ENCODE measurements around the gene LZTR1. TPM values are rescaled to one million over a fixed set of nuclear protein-coding genes. Genes with fewer than 3 reads are reported as not detected.

Gene LZTR1
- total RNA-seq, 2 donors from 2014 or later, result 25.7 to 66.9 TPM

- Histone ChIP-seq H3K27ac (no peak overlapping the region), H3K36me3 (replicated peaks in 1 of 2; ENCODE audit: insufficient read depth in 1 of 2, low read depth in 2 of 2) (no peaks in the 10 kb centered on the region), H3K4me1 (peaks cover 11% of the 10 kb centered on the region), H3K4me3 (no peak overlapping the region), H3K27me3 (peaks cover 0 to 3% of the 10 kb centered on the region in 2 donors), H3K9me3 (no peaks in the 10 kb centered on the region)
- no peak for TF ChIP-seq POLR2A (IDR thresholded peaks at IDR 0.05)
- TF ChIP-seq CTCF (IDR thresholded peaks at IDR 0.05), result no peak
- no peak for DNase-seq
- ATAC-seq, result no peak
- WGBS, 2 donors, result 56 to 66% methylated on average over 6 of the region's 6 CpGs
- intact Hi-C loops (cut with DNase I), result loop anchor here (10.0 kb wide), 2 partner anchors 49 to 51 kb away; partner anchors contain the start of genes CRKL and P2RX6
Measured at GRCh38 chr22:20964090-20964798, 17.9 kb upstream of the LZTR1 start.

GRCh38 chr22:20964799-20965103 lies 17.3 kb upstream of the LZTR1 start:
- no peak overlapping the region for H3K4me3 ChIP-seq
- no peaks in the 10 kb centered on the region for H3K36me3 ChIP-seq (replicated peaks in 1 of 2; ENCODE audit: insufficient read depth in 1 of 2, low read depth in 2 of 2)
- WGBS, 2 donors, result 2 to 14% methylated on average over 4 to 28 of the region's 28 CpGs
- H3K4me1 ChIP-seq, result peaks cover 11% of the 10 kb centered on the region
- H3K9me3 ChIP-seq, result no peaks in the 10 kb centered on the region
- no peak for ATAC-seq
- TF ChIP-seq POLR2A (IDR thresholded peaks at IDR 0.05), result no peak
- TF ChIP-seq CTCF (IDR thresholded peaks at IDR 0.05), result no peak
- H3K27me3 ChIP-seq, result peaks cover 0 to 3% of the 10 kb centered on the region in 2 donors
- intact Hi-C loops (cut with DNase I), result loop anchor here (10.0 kb wide), 2 partner anchors 50 kb away; partner anchors contain the start of genes CRKL and P2RX6
- H3K27ac ChIP-seq, result no peak overlapping the region
- no peak for DNase-seq

- Histone ChIP-seq H3K27ac (no peak overlapping the region), H3K27me3 (peaks cover 0 to 3% of the 10 kb centered on the region in 2 donors), H3K4me3 (no peak overlapping the region), H3K4me1 (peaks cover 11% of the 10 kb centered on the region), H3K9me3 (no peaks in the 10 kb centered on the region), H3K36me3 (replicated peaks in 1 of 2; ENCODE audit: insufficient read depth in 1 of 2, low read depth in 2 of 2) (no peaks in the 10 kb centered on the region)
- ATAC-seq (peak; percentile 54), DNase-seq (peak in 1 of 4 donors; percentile 38)
- intact Hi-C loops (cut with DNase I), result loop anchor here (10.0 kb wide), 2 partner anchors 50 kb away; partner anchors contain the start of genes CRKL and P2RX6
- WGBS, 2 donors, result 6 to 16% methylated on average over 8 to 37 of the region's 65 CpGs
- TF ChIP-seq CTCF (IDR thresholded peaks at IDR 0.05) (no peak), POLR2A (IDR thresholded peaks at IDR 0.05) (no peak)
Measured at GRCh38 chr22:20965104-20965887, 16.8 kb upstream of the LZTR1 start.

GRCh38 chr22:20965888-20966855 lies 15.9 kb upstream of the LZTR1 start:
- H3K36me3 ChIP-seq (replicated peaks in 1 of 2; ENCODE audit: insufficient read depth in 1 of 2, low read depth in 2 of 2), result no peaks in the 10 kb centered on the region
- WGBS, 2 donors, result 82% methylated on average over 12 of the region's 13 CpGs; no CpG with 5 or more reads in 1 of the 2 donors
- H3K27ac ChIP-seq, result no peak overlapping the region
- TF ChIP-seq CTCF (IDR thresholded peaks at IDR 0.05) (no peak), POLR2A (IDR thresholded peaks at IDR 0.05) (no peak)
- no peaks in the 10 kb centered on the region for H3K9me3 ChIP-seq
- ATAC-seq (no peak), DNase-seq (no peak)
- intact Hi-C loops (cut with DNase I), result loop anchor here (10.0 kb wide), 2 partner anchors 49 to 51 kb away; partner anchors contain the start of genes CRKL and P2RX6
- peaks cover 0 to 3% of the 10 kb centered on the region in 2 donors for H3K27me3 ChIP-seq
- no peak overlapping the region for H3K4me3 ChIP-seq
- H3K4me1 ChIP-seq, result peaks cover 11% of the 10 kb centered on the region
